Activated CD4-positive, alpha-beta T cell treated with anti-CD3 and anti-CD28 coated beads, Interleukin-10, Interleukin-2, amounts not matched to agents 100 ng/mL and 50 ng/mL, durations not matched to agents 16 hours and 8 hours (primary cell): ENCODE results near the gene MIER2.

Experiments
- DNase-seq: peaks from one replicate; pipeline ENCODE4 v3.0.0-alpha.2; 2020

The MIER2 gene

DNA sequence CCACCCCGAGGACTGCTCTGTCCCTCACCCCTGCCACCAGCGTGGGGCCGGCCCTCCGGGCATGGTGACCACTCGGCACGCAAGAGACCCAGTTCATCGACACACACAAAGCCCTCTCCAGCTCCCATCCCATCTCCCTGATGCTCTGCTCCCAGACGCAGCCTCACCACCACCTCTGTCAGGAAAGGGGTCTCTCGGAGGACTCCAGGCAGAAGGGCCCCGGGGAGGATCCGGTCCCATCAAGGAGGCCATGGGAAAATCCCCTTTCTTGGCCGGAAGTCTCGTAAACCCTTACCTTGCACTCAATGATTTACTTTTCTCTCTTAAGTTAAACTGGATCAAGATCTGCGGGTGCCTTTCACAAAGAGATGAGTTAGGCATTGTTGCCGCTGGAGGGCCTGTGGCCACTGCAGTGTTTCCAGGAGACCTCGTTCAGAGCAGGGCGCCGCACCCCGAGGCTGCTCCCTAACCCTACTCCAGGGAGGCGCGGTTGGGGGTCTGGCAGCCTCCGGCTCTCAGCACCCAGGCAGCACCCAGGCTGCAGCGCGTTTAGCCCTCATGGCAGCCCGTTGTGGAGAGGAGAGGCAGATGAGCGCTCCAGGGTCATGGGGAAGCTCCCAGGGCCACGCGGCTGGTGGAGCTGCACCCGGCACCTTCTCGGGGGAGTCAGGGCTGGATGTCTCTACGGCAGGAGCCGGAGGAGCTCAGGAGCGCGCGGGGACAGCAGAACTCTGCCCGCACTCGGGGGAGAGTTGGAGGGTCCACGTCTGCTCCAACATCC, 33.4 kb upstream of the MIER2 start:
- DNase-seq, result no peak

DNA sequence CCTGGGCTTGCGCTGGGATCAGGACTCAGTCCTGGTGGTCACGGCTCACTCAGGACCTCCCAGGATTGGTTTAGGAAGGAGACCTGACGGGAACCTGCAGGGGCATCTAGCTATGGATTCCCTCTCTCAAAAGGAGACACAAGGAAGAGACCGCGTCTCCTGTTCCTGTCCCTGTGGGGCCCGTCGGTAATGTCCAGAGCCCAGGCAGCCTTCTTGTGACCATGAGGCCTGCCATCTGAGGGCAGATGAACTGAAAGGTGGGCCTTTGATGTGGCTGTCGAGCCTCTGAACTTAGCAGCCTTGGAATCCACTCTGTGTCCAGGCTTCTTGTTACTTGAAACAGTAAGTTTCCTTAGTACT, 31.5 kb upstream of the MIER2 start:
- DNase-seq, result no peak

DNA sequence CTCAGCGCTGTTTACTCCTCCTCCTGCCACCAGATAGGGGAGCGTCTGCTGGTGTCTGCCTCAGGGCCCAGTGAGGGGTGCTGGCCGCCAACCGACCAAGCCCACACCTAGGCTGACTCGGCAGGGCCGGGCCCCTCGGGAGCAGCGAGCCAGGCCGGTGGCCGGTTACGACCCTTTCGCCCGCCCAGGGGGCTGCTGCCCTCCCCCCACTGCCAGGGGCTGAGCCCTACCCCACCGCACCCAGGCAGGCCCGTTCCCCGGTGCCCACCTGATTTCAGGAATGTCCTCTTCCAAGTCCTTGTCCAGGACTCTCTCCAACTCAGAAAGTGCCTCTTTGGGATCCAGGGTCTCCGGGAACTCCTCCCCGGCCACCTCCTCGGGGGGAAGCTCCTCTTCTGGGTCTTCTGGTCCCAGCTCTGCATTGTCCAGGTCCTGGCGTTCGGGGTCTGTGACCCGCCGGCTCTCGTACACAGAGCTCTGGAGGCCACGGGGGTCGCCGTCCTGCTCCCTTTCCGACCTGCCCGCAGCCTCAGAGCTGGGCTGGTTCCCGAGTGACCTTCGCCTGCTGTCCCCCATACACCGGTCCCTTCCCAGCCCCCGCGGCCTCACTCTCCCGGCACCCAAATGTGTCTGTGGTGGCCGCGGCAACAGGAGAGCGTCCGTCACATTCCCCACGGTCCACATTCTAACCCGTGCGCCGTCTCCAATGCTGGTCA, 31.0 kb upstream of the MIER2 start:
- no peak for DNase-seq

DNA sequence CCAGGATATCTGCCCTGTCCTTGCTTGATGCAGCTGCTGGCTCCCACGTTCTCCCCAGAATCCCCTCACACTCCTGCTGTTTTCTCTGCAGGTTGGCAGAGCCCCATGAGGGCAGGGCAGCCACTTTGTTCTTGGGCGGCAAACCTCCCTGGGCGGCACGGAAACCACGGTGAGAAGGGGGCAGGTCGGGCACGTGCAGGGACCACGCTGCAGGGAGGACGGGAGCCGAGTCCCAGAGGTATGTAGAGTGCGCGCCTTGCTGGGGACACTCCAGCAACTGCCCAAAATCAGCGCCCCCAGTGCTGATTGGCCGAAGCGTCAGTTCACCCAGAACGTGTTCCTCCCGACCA, 30.3 kb upstream of the MIER2 start:
- DNase-seq, result no peak

DNA sequence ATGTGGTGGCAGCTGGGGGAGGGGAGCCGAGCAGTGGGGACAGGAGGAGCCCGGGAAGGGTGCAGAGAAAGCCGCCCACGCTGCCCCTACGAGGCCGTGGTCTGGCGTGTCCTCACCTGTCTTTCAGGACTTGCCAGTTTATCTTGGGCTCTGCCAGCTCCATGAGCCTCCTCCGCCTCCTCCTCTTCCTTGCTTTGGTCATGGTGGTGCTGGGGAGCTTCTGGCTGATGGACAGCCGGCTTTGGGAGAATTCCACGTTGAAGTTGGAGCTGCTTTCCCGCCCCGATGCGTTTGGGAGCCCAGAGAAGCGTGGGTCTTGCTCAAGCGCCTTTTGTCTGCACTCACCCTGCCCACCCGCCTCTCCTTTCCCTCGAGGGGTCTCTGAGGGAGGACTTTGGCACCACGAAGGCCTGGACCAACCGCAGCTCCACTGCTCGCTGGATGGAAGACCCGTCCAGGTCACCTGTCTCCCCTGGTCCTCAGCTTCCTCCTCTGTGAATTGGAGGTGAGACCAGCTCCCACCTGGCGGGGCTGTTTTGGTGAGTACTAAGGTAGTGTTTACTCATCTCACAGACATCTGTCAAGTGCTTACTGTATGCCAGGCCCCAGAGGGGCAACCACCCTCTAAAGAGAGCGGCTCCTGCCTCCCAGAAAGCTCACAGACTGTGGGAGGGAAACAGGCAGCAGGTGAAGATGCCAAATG, 29.7 kb upstream of the MIER2 start:
- no peak for DNase-seq

DNA sequence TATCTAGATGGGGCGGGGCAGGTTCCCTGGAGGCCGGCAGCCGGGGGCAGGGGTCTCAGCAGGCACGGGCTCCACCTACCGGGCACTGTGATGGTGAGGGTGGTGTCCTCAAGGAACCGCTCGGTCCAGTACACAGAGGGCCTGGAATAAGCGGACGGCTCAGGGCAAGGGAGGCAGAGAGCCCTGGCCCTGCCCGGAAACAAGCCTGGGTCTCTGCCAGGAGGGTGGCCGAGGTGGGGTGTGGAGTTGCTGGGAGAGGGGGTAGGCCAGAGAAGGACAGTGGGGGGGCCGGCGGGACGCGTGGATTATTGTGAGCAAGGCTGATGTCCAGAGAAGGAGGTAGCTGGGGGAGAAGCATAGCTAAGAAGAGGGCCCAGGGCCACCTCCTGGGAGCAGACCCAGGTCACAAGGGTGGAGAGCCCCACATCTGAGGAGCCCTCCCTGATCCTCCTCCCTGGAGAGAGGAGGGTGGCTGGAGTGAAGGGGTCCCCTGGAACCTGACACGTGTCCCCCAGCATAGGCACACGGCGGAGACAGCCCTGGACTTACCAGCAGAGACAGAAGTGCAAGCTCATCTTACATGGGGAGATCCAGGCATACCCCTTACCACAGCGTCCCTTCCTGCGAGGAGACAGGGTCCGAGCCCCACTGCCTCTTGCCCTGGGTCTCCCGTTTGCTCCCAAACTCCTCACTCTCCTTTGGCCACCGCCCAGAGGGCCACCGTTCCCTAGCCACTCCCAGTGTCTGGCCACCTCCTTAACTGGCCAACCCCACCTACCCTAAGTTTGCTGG, 29.0 kb upstream of the MIER2 start:
- DNase-seq, result no peak

DNA sequence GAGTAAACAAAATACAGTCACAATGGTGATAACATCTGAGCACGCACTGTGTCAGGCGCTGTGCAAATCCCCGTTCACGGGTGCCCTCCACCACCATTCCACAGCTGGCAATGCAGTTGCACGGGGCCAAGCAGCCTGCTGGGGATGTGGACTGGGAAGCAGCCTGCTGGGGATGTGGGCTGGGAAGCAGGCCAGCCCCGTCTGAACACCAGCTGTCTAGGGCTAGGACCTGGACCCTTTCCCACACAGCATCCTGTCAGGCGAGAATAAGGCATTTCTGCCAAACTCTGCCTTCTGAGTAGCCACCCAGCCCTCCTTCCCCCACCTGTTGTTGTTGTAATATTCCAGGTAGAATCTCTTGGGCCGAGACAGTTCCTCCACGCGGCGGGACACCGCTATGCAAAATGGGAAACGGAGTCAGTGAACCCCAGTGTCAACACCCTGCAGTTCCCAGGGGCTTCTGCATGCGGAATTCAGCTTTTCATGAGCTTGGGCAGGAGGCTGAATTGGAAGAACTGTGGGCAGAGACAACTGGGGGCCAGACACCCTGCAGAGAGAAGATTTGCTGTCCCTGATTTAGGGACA, 27.8 kb upstream of the MIER2 start:
- DNase-seq, result no peak

DNA sequence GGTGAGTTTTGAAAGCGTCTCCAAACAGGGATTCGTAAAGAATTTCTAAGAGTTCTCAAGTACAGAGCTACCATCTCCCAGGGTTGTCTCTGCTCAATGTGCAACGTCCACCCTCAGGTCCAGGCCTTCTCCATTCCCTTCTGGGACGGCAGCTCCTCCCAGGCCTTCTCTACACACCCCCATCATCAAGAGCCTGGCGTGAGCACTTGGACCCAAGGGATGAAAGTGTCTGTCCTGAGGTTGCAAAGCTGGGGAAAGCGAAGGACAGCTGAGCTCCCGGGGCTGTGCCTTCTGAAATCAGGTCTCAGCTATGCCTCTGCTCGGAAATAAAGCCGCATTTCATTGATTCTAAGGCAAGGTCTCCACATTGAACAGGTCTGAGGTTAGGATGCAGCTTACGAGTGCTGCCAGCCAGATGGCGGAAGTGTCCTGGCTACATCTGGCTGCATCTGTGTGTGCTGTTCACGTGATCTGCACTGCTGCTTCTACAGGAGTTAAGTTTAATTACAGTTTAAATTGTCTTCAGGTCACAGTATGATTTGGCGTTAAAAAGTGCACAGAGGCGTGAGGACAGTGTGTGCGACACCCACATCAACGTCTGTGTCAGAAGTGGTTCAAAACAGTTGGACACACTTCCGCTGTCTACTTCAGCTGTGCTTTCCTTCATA, 27.0 kb upstream of the MIER2 start:
- DNase-seq, result no peak

DNA sequence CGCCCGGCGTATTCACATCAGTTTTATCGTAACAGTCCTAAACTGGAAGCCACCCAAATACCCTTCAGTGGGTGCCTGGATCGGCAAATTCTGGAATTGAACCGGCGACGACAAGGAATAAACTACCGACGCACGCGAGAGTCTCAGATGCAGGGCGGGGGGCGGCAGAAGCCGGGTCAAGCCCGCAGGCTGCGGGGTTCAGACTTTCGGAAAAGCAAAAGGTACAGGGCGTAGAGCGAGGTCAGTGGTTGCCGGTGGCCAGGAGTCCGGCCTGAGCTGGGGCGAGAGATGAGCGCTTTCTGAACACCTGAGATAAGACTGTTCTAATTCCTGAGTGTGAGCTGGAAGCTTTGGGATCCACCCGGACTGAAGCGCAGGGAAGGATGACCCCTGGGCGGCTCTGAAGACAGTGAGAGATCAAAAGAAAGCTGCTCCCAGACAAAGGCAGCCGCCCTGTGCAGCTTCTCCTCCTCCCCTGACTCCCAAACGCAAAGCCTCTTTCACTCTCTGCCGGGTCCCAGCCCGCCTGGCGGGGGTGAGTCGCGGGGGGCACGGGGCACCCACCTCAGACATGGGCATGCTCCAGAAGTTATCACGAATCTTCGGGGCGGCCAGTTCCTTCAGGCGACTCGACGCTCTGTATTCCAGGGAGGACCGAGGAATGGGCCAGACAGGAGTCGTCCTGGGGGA, 26.2 kb upstream of the MIER2 start:
- no peak for DNase-seq

DNA sequence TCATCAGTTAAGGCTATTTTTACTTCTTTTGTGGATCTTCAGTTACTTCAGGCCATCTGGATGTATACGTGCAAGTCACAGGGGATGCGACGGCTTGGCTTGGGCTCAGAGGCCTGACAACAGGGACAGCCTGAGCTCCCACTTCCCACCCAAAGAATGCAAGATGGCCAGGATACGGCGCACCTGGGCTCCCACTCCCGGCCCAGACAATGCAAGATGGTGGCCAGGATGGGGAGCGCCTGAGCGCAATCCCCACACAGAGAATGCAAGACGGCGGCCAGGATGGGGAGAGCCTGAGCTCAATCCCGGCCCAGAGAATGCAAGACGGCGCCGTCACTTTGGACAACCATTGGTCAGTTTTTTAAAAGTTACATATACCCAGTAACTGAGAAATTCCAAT, 25.3 kb upstream of the MIER2 start:
- no peak for DNase-seq

DNA sequence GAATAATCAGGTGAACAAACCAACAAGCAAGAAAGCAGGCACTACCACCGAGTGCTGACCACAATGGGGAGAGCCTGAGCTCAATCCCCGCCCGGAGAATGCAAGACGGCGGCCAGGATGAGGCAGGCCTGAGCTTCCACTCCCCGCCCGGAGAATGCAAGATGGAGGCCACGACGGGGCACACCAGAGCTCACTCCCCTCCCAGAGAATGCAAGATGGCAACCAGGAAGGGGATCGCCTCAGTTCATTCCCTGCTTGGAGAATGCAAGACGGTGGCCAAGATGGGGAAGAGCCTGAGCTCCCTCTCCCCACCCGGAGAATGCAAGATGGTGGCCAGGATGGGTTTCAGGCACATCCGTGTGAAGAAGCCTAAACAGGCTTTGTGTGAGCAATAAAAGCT, 24.7 kb upstream of the MIER2 start:
- no peak for DNase-seq

DNA sequence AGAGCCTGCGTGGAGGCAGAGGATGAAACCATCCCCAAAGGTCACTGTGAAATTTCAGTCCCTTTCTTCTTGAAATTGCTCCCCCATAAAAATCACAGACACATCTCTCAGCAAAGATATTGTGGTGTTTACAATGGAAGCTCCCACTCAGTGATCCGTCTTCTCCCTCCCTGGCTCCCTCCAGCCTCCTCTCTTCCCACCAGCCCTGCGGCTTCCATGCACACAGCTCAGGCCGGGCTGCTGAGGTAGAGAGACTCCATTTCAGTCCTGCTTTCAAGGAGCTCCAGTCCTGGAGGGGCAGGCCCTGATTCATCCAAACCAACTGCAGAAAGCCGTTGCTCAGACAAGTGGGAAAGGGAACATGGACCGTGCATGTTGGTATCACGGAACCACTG, 24.0 kb upstream of the MIER2 start:
- DNase-seq, result no peak

DNA sequence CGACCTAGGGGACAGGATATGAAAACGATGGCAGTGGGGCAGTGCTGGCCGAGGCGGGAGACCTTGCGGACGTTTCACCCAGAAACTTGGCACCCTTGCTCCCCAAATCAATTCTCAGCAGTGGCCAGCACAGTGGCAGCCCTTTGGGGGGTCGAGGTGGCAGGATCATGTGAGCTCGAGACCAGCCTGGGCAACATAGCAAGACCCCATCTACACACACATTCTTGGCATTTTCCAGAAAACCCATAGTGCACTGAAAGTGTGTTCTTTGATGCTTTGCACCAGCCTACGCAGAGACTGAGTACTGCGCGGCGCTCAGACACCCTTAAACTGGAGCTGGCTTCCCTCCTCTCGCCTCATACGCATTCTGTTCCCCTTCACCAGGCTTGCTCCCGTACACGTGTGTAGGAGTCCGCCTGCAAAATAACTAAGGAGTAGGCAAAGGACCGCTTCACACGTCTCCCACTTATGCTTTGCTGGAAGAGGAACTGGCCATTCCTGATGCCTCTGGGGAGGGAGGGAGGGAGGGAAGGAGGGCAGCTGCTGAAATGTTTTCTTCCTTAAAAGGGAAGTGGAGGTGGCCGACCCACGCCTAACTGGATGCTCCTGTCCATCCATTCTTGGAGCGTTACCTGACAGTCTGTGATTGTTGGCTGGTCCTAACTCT, 23.5 kb upstream of the MIER2 start:
- DNase-seq, result no peak

DNA sequence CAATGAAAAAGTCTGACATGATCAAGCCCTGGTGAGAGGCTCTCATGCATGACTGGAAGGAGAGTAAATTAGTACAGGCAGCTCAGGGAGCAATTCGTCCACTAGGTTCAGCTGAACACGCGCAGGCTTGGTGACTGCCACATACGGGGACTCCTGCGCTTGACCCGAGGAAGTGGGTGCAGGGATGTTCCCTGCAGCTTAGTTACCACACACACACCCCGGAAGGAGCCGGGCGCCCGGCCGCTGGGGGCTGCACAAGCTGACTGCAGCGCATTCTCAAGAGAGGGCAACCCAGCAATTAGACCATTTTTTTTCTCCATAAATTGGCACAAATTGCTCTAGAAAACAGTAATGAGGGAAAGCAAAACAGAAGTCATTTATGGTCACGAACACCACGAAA, 23.0 kb upstream of the MIER2 start:
- no peak for DNase-seq

DNA sequence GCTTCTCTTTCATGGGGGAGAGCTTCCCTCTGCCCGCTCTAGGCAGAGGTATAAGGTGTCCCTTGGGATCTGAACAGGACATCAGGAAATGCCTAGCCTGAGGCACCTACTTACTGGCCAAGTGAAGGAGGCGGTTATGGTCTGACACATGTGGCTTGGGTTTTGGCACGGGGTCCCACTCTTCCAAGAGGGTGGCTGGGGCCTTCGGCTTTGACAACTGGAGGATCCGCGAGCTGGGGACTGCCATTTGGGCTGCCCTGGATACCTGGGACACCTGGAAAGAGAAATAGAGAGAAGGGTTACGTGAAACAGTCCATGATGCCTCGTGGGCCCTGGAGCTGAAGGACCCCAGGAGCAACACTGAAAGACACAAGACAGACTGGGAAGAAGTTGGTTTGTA, 22.4 kb upstream of the MIER2 start:
- no peak for DNase-seq

DNA sequence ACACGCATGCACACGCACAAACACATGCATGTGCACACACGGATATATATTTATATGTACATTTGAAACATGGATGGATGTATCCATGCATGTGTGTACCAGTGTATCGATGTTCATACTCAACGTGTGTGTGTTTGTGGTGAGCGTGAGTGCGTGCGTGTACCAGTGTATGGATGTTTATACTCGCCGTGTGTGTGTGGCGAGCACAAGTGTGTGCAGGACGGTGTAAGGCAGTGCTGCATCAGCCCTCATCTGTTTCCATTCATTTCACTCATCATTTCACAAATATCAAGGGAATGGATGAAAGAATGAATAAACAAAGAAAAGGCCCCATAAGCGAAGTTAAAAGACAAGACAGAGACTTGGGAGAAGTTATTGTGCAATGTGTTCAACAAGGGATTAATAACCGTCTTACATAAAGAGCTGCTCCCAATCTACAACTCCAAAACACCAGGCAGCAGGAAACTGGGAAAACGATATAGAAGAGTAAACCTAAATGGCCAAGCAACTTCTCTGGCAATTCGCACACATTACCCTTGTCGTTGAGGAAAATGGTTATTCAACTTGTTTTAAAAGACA, 21.7 kb upstream of the MIER2 start:
- DNase-seq, result no peak

DNA sequence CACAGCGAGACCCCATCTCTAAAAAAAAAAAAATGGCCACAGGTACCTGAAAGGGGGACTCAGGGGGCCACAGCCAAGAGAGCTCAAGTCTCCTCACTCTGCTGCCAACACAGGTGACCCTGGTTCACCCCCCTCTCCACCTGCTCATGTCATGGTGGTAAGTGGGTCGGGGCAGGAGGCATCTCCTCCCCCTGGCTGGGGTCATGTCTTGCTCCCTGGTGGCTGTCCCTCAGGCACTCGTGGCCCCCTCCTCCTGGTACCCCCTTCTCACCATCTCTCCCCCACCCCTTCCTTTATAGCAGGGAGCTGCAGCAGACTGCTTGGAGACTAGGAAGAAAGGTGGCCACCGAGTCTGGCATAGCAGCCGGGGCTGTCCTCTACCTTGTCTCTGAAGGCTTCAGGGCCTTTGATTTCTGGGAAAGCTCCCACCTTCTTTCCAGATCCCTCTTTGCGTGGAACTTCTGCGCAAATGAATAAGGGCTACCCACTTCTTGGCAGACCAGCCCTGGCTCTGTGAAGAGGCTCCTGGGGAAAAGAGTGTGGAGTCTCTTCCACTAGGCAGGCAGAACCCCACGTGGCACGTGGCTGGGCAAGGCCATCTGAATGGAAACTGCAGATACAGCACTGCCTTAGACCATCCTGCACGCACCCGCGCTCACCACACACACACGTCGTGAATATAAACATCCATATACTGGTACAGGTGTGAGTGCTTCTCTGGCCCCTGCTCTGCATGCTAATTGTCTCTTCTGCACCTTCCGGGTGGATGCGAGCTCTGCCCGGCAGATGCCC, 20.1 kb upstream of the MIER2 start:
- no peak for DNase-seq

DNA sequence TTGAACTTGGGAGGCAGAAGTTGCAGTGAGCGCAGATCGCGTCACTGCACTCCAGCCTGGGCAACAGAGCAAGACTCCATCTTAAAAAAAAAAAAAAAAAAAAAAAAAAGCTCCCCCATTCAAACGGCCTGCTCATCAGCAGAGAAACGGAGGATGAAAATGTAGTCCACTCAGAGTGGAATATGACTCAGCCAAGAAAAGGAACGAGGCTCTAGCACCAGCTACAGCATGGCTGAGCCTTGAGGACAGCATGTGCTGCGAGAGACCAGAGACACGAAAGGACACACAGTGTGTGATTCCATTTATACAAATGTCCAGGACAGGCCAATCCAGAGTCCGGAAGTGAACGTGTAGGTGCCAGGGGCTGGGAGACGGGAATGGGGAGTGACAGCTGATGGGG, 18.1 kb upstream of the MIER2 start:
- no peak for DNase-seq

DNA sequence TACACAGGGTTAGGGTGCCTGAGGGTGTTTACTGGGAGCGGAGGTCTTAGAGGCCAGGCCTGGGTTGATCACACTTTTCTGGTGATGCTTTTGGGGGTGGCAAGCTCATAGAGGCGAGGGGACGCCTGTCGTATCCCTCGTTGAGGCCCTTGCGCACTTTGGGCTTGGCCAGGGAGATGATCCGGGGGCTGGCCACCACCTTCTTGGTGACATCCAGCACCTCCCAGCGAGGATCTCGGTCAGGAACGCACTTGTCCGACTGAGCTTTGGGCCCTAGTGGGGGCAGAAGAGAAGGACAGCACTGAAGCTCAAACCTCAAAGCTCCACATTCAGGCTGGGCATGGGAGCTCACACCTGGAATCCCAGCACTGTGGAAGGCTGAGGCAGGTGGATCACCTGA, 17.6 kb upstream of the MIER2 start:
- DNase-seq, result no peak

DNA sequence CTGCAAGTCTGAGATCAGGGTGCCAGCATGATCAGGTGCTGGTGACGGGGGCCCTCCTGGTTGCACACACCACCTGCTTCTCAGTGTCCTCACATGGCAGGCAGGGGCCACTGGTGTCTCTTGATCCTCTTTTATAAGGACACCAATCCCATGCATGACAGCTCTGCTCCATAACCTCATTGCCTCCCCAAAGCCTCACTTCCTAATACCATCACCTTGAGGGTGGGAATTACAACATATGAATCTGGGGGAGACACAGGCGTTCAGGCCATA, 15.0 kb upstream of the MIER2 start:
- DNase-seq, result no peak
